Measurements from ENCODE around the gene PPIL3. TPM values are rescaled to one million over a fixed set of nuclear protein-coding genes. Genes with fewer than 3 reads are reported as not detected.

Gene PPIL3
- total and polyA plus RNA-seq, 2 donors (not counting 3 experiments of a cell fraction or from before 2014, with no cell fraction given), result 25.0 to 27.1 TPM

DNA sequence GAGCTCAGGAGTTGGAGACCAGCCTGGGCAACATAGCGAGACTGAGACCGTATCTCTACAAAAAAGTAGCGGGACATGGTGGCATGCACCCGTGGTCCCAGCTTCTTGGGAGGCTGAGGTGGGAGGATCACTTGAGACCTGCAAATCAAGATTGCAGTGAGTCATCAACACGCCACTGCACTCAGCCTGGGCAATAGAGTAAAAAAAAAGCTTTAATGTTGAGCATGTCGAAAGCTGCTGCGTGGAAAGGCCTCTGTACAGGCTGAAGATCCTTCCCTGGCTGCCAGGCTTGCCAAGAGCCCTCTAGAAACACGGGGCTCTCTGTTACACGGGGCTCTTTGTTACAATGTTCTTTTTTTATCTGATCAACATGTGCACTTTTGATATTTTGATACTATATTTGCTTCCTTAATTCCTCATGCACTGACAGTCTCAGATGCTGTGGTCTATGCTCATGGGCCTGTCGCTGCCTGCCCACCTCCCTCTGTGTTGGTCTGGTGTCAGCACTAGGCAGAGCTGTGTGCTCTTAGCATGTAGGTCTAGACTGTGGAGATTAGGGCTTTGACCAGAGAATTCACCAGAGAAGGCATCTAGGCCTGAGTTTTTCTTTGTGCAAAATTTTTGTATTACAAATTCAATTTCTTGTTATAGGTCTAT lies 43.1 kb downstream of the PPIL3 start:
- Histone ChIP-seq H3K9me1 (replicated peaks; ENCODE audit: control insufficient read depth, extremely low read depth, insufficient read depth, low read length) (no peaks in the 10 kb centered on the region), H3K4me2 (ENCODE audit: insufficient read depth, low read length) (no peak overlapping the region), H2AFZ (ENCODE audit: low read depth, low read length) (no peak overlapping the region), H3K9ac (replicated peaks; ENCODE audit: extremely low read depth, insufficient read depth, low read length) (no peak overlapping the region), H3K4me3 (replicated peaks in 1 of 3; ENCODE audit: insufficient read depth in 1 of 3, low read depth in 1 of 3, low read length in 3 of 3) (no peak overlapping the region), H3K27me3 (ENCODE audit: control insufficient read depth in 2 of 2, insufficient read depth in 2 of 2, low read length in 2 of 2) (no peaks in the 10 kb centered on the region), H3K4me1 (ENCODE audit: control insufficient read depth, extremely low read depth, insufficient read depth, low read length) (no peaks in the 10 kb centered on the region), H4K20me1 (replicated peaks; ENCODE audit: control insufficient read depth, extremely low read depth, insufficient read depth, low read length) (no peaks in the 10 kb centered on the region), H3K79me2 (ENCODE audit: control insufficient read depth, insufficient read depth, low read length) (no peaks in the 10 kb centered on the region), H3K9me3 (replicated peaks; ENCODE audit: control insufficient read depth, insufficient read depth, low read length) (no peaks in the 10 kb centered on the region), H3K36me3 (ENCODE audit: control insufficient read depth in 2 of 2, extremely low read depth in 1 of 2, insufficient read depth in 2 of 2, low read length in 2 of 2) (no peaks in the 10 kb centered on the region), H3K27ac (ENCODE audit: insufficient read depth, low read depth, low read length) (no peak overlapping the region)
- CTCF ChIA-PET, result interaction anchor here (1.4 to 2.9 kb wide), 2 partner anchors 18 to 110 kb away, joined by 3 to 10 read pairs; no protein-coding TSS in a partner anchor
- TF ChIP-seq POLR2A (IDR thresholded peaks at IDR 0.05; ENCODE audit: low read depth, low read length), result no peak
- TF ChIP-seq FOS (IDR thresholded peaks at IDR 0.05; ENCODE audit: borderline replicate concordance, insufficient read depth, low read length), result no peak
- TF ChIP-seq JUN (IDR thresholded peaks at IDR 0.05; ENCODE audit: borderline replicate concordance, insufficient read depth, insufficient read length, low read depth), result no peak
- TF ChIP-seq, protein P1, sequence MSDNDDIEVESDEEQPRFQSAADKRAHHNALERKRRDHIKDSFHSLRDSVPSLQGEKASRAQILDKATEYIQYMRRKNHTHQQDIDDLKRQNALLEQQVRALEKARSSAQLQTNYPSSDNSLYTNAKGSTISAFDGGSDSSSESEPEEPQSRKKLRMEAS (IDR thresholded peaks at IDR 0.05; ENCODE audit: insufficient read depth, insufficient read length), result no peak
- TF ChIP-seq MYC (IDR thresholded peaks at IDR 0.05; ENCODE audit: low read depth, low read length), result no peak
- TF ChIP-seq GATA2 (IDR thresholded peaks at IDR 0.05; ENCODE audit: insufficient read depth, insufficient read length, low read depth, low read length), result no peak
- TF ChIP-seq EZH2 (IDR thresholded peaks at IDR 0.05; ENCODE audit: borderline replicate concordance, low read depth, low read length, severe bottlenecking), result no peak
- intact Hi-C loops (cut with micrococcal nuclease), result no loop called here
- no peak for FAIRE-seq
- DNase-seq (ENCODE audit: low read depth, low spot score), result no peak
- BruUV-seq (replicated peaks), result no TSS peak
- dilution Hi-C loops (cut with MboI; ENCODE audit: extremely low pct_ligation_motif_present, low sequenced_read_pairs), result no loop called here
- POLR2A ChIA-PET, result no interaction called here

DNA sequence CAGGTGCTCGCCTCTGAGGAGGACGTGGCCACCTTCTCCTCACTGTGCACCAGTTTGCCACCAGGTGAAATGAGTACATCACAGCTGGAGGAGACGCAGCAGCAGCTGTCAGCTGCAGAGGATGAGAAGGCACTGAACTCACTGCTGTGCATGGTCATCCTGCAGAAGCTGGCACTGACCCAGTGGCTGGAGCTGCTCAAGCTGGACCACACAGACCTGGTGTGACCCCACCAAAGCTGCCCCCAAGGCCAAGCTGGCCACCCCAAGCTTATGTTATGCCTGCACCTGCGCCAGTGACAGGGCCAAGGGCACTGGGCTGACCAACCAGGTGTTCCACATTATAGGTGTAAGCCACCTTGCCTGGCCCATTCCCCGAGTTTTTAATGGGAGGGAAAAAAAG lies 43.7 kb downstream of the PPIL3 start:
- H3K79me2 ChIP-seq (ENCODE audit: control insufficient read depth, insufficient read depth, low read length), result no peaks in the 10 kb centered on the region
- no peak overlapping the region for H3K27ac ChIP-seq (ENCODE audit: insufficient read depth, low read depth, low read length)
- H3K9me1 ChIP-seq (replicated peaks; ENCODE audit: control insufficient read depth, extremely low read depth, insufficient read depth, low read length), result no peaks in the 10 kb centered on the region
- H3K9me3 ChIP-seq (replicated peaks; ENCODE audit: control insufficient read depth, insufficient read depth, low read length), result no peaks in the 10 kb centered on the region
- dilution Hi-C loops (cut with MboI; ENCODE audit: extremely low pct_ligation_motif_present, low sequenced_read_pairs), result no loop called here
- no peak overlapping the region for H3K4me3 ChIP-seq (replicated peaks in 1 of 3; ENCODE audit: insufficient read depth in 1 of 3, low read depth in 1 of 3, low read length in 3 of 3)
- FAIRE-seq, result no peak
- no peak overlapping the region for H3K9ac ChIP-seq (replicated peaks; ENCODE audit: extremely low read depth, insufficient read depth, low read length)
- no peaks in the 10 kb centered on the region for H3K27me3 ChIP-seq (ENCODE audit: control insufficient read depth in 2 of 2, insufficient read depth in 2 of 2, low read length in 2 of 2)
- no peak overlapping the region for H3K4me2 ChIP-seq (ENCODE audit: insufficient read depth, low read length)
- no TSS peak for BruUV-seq (replicated peaks)
- ChIA-PET POLR2A (no interaction called here), CTCF (interaction anchor here (1.4 to 2.9 kb wide), 3 partner anchors 18 to 110 kb away, joined by 3 to 10 read pairs (median 3); no protein-coding TSS in a partner anchor)
- no peak for TF ChIP-seq MYC (IDR thresholded peaks at IDR 0.05; ENCODE audit: low read depth, low read length)
- H2AFZ ChIP-seq (ENCODE audit: low read depth, low read length), result no peak overlapping the region
- no peaks in the 10 kb centered on the region for H3K4me1 ChIP-seq (ENCODE audit: control insufficient read depth, extremely low read depth, insufficient read depth, low read length)
- H3K36me3 ChIP-seq (ENCODE audit: control insufficient read depth in 2 of 2, extremely low read depth in 1 of 2, insufficient read depth in 2 of 2, low read length in 2 of 2), result no peaks in the 10 kb centered on the region
- DNase-seq (ENCODE audit: low read depth, low spot score), result no peak
- no peaks in the 10 kb centered on the region for H4K20me1 ChIP-seq (replicated peaks; ENCODE audit: control insufficient read depth, extremely low read depth, insufficient read depth, low read length)
- intact Hi-C loops (cut with micrococcal nuclease), result no loop called here
